Measurements from ENCODE around the gene UBE2J2. TPM values are rescaled to one million over a fixed set of nuclear protein-coding genes. Genes with fewer than 3 reads are reported as not detected.

UBE2J2 gene
- total RNA-seq, 2 experiments from 2014 or later: 41.4 to 41.5 TPM

- no peak for TF ChIP-seq CTCF (IDR thresholded peaks at IDR 0.05)
- peaks cover 12 to 25% of the 10 kb centered on the region in 2 experiments for H3K27me3 ChIP-seq (ENCODE audit: control insufficient read depth in 1 of 2, insufficient read depth in 2 of 2, low read length in 2 of 2)
- ChIA-PET CTCF (no interaction called here), POLR2A (no interaction called here)
- Mint-ChIP-seq H3K4me3 (no peak overlapping the region), H3K27me3 (no peaks in the 10 kb centered on the region), H3K36me3 (ENCODE audit: low read depth) (no peaks in the 10 kb centered on the region), H3K27ac (no peak overlapping the region), H3K9me3 (no peaks in the 10 kb centered on the region), H3K4me1 (ENCODE audit: low read depth) (no peaks in the 10 kb centered on the region)
- intact Hi-C loops (cut with DNase I, micrococcal nuclease): no loop called here
- no peaks in the 10 kb centered on the region for H3K36me3 ChIP-seq (ENCODE audit: insufficient read depth, low read length)
- no peak overlapping the region for H3K27ac ChIP-seq (ENCODE audit: low read depth in 1 of 2, low read length in 2 of 2)
- ATAC-seq (ENCODE audit: poor library complexity): no peak
- H3K9me3 ChIP-seq (ENCODE audit: control insufficient read depth in 1 of 2, insufficient read depth in 1 of 2, low read length in 2 of 2): peaks cover 0 to 24% of the 10 kb centered on the region in 2 experiments
- H3K4me1 ChIP-seq (ENCODE audit: insufficient read depth, low read length): peaks cover 5% of the 10 kb centered on the region
- no peak overlapping the region for H3K4me3 ChIP-seq (ENCODE audit: low read length)
- DNase-seq: no peak
These were observed 31.0 kb downstream of the UBE2J2 start for GRCh38 chr1:1242461-1243265.

- Mint-ChIP-seq H3K9me3 (no peaks in the 10 kb centered on the region), H3K4me3 (no peak overlapping the region), H3K4me1 (ENCODE audit: low read depth) (no peaks in the 10 kb centered on the region), H3K36me3 (ENCODE audit: low read depth) (no peaks in the 10 kb centered on the region), H3K27ac (no peak overlapping the region), H3K27me3 (no peaks in the 10 kb centered on the region)
- intact Hi-C loops (cut with DNase I, micrococcal nuclease): no loop called here
- Histone ChIP-seq H3K9me3 (ENCODE audit: control insufficient read depth in 1 of 2, insufficient read depth in 1 of 2, low read length in 2 of 2) (peaks cover 0 to 21% of the 10 kb centered on the region in 2 experiments), H3K4me3 (ENCODE audit: low read length) (no peak overlapping the region), H3K4me1 (ENCODE audit: insufficient read depth, low read length) (peaks cover 5% of the 10 kb centered on the region), H3K27me3 (ENCODE audit: control insufficient read depth in 1 of 2, insufficient read depth in 2 of 2, low read length in 2 of 2) (peaks cover 12 to 19% of the 10 kb centered on the region in 2 experiments), H3K27ac (ENCODE audit: low read depth in 1 of 2, low read length in 2 of 2) (no peak overlapping the region), H3K36me3 (ENCODE audit: insufficient read depth, low read length) (no peaks in the 10 kb centered on the region)
- ChIA-PET CTCF (no interaction called here), POLR2A (no interaction called here)
- ATAC-seq (ENCODE audit: poor library complexity) (no peak), DNase-seq (no peak)
- TF ChIP-seq CTCF (IDR thresholded peaks at IDR 0.05): no peak
These were observed 31.9 kb downstream of the UBE2J2 start for GRCh38 chr1:1241588-1242219.

GRCh38 chr1:1240822-1241587 lies 32.6 kb downstream of the UBE2J2 start:
- DNase-seq (no peak), ATAC-seq (ENCODE audit: poor library complexity) (no peak)
- H3K4me1 Mint-ChIP-seq (ENCODE audit: low read depth): no peaks in the 10 kb centered on the region
- H3K9me3 Mint-ChIP-seq: no peaks in the 10 kb centered on the region
- ChIA-PET CTCF (no interaction called here), POLR2A (no interaction called here)
- Histone ChIP-seq H3K27ac (ENCODE audit: low read depth in 1 of 2, low read length in 2 of 2) (no peak overlapping the region), H3K4me1 (ENCODE audit: insufficient read depth, low read length) (peaks cover 5% of the 10 kb centered on the region), H3K4me3 (ENCODE audit: low read length) (no peak overlapping the region), H3K36me3 (ENCODE audit: insufficient read depth, low read length) (no peaks in the 10 kb centered on the region), H3K9me3 (ENCODE audit: control insufficient read depth in 1 of 2, insufficient read depth in 1 of 2, low read length in 2 of 2) (peaks cover 0 to 21% of the 10 kb centered on the region in 2 experiments), H3K27me3 (ENCODE audit: control insufficient read depth in 1 of 2, insufficient read depth in 2 of 2, low read length in 2 of 2) (peaks cover 10 to 16% of the 10 kb centered on the region in 2 experiments)
- no peak overlapping the region for H3K27ac Mint-ChIP-seq
- intact Hi-C loops (cut with DNase I, micrococcal nuclease): no loop called here
- TF ChIP-seq CTCF (IDR thresholded peaks at IDR 0.05): no peak
- H3K27me3 Mint-ChIP-seq: no peaks in the 10 kb centered on the region
- no peak overlapping the region for H3K4me3 Mint-ChIP-seq
- H3K36me3 Mint-ChIP-seq (ENCODE audit: low read depth): no peaks in the 10 kb centered on the region
